ENCODE results near the gene G3BP1.
"Not testable (repeated sequence)": the region's sequence is repeated elsewhere in the genome, so short reads cannot be mapped to it uniquely, and the experiment has no call there.

- not testable (repeated sequence) for TF ChIP-seq CTCF (IDR thresholded peaks at IDR 0.05; ENCODE audit: low read depth, low read length, poor library complexity, severe bottlenecking); EZH2phosphoT487 (IDR thresholded peaks at IDR 0.05; ENCODE audit: borderline replicate concordance, low read length)
These were observed 42.2 kb upstream of the G3BP1 start for GRCh38 chr5:151729597-151729996.

All from DOHH2 (cell line).